Right lung (tissue), 5 donors: Measurements from ENCODE around the gene DCLK1. TPM values are rescaled to one million over a fixed set of nuclear protein-coding genes. Genes with fewer than 3 reads are reported as not detected.

Experiments used
- DNase-seq, 2 donors: peaks; one replicate each; pipeline ENCODE4 v3.0.0-alpha.2; 2013
- polyA plus RNA-seq, 5 donors: library from polyadenylated mRNA; unstranded; fragments of 120-200 nt; gene quantifications; one replicate each; pipeline versions ENCODE4 v1.2.1 to v1.2.3, GENCODE V29; 2013; ENCODE audit warnings: inconsistent platforms in 1 of 5, low replicate concordance in 1 of 5; ENCODE audit not compliant: insufficient read length in 5 of 5, insufficient read depth in 1 of 5

The DCLK1 gene
- polyA plus RNA-seq, 5 donors, result 10.0 to 13.2 (median 11.2) TPM

- no peak for DNase-seq
These were observed 368.0 kb downstream of the DCLK1 start for GRCh38 chr13:35763060-35763781.

GRCh38 chr13:35761440-35762252, 369.5 kb downstream of the DCLK1 start:
- DNase-seq, result no peak

- no peak for DNase-seq
These were observed 370.4 kb downstream of the DCLK1 start for GRCh38 chr13:35760735-35761281.

- DNase-seq, result no peak
These were observed 383.6 kb downstream of the DCLK1 start for GRCh38 chr13:35747594-35747993.

- DNase-seq, result no peak
These were observed 386.5 kb downstream of the DCLK1 start for GRCh38 chr13:35744566-35745178.

- no peak for DNase-seq
These were observed 387.0 kb downstream of the DCLK1 start for GRCh38 chr13:35744144-35744543.

GRCh38 chr13:35743165-35743564, 388.0 kb downstream of the DCLK1 start:
- no peak for DNase-seq

- DNase-seq, result no peak
These were observed 389.5 kb downstream of the DCLK1 start for GRCh38 chr13:35741657-35742056.

- no peak for DNase-seq
These were observed 394.3 kb downstream of the DCLK1 start for GRCh38 chr13:35736876-35737275.

- no peak for DNase-seq
These were observed 397.4 kb downstream of the DCLK1 start for GRCh38 chr13:35733827-35734226.

- no peak for DNase-seq
These were observed 398.6 kb downstream of the DCLK1 start for GRCh38 chr13:35732565-35732964.

- DNase-seq, result no peak
These were observed 399.7 kb downstream of the DCLK1 start for GRCh38 chr13:35731471-35731870.

- peak; percentile 68 to 75 for DNase-seq
These were observed 401.1 kb downstream of the DCLK1 start for GRCh38 chr13:35729926-35730627.

GRCh38 chr13:35727881-35728280, 403.3 kb downstream of the DCLK1 start:
- DNase-seq, result no peak

- no peak for DNase-seq
These were observed 406.7 kb downstream of the DCLK1 start for GRCh38 chr13:35724446-35724845.

GRCh38 chr13:35723821-35724220, 407.4 kb downstream of the DCLK1 start:
- no peak for DNase-seq

GRCh38 chr13:35723053-35723461, 408.1 kb downstream of the DCLK1 start:
- DNase-seq, result no peak

- DNase-seq, result no peak
These were observed 408.6 kb downstream of the DCLK1 start for GRCh38 chr13:35722458-35723052.

- DNase-seq, result peak in 1 of 2 donors; percentile 63
These were observed 410.3 kb downstream of the DCLK1 start for GRCh38 chr13:35720690-35721554.

- no peak for DNase-seq
These were observed 410.9 kb downstream of the DCLK1 start for GRCh38 chr13:35720290-35720689.
